NCI-H524 (cell line): ENCODE measurements around the gene RAX.

Experiments
- DNase-seq, 2 experiments: peaks; one replicate each; lab custom pipeline; 2025; lab: John Stamatoyannopoulos, UW

The RAX gene

GRCh38 chr18:59246796-59247195 lies 26.5 kb downstream of the RAX start:
- no peak for DNase-seq

GRCh38 chr18:59242906-59243305 lies 30.3 kb downstream of the RAX start:
- no peak for DNase-seq

GRCh38 chr18:59239642-59240041 lies 33.6 kb downstream of the RAX start:
- DNase-seq, result no peak

- DNase-seq, result peak in 1 of 2 experiments; percentile 48
Observed at GRCh38 chr18:59238385-59238784, 34.9 kb downstream of the RAX start.

- DNase-seq, result no peak
Observed at GRCh38 chr18:59233017-59233410, 40.2 kb downstream of the RAX start.

GRCh38 chr18:59232309-59233016 lies 40.8 kb downstream of the RAX start:
- DNase-seq, result peak in 1 of 2 experiments; percentile 7

- no peak for DNase-seq
Observed at GRCh38 chr18:59231877-59232276, 41.4 kb downstream of the RAX start.

GRCh38 chr18:59231114-59231513 lies 42.1 kb downstream of the RAX start:
- DNase-seq, result no peak

GRCh38 chr18:59229701-59230443 lies 43.4 kb downstream of the RAX start:
- DNase-seq, result no peak

GRCh38 chr18:59229191-59229590 lies 44.1 kb downstream of the RAX start:
- no peak for DNase-seq

GRCh38 chr18:59228351-59228750 lies 44.9 kb downstream of the RAX start:
- no peak for DNase-seq

GRCh38 chr18:59222341-59222740 lies 50.9 kb downstream of the RAX start:
- DNase-seq, result no peak

- peak in 1 of 2 experiments; percentile 42 for DNase-seq
Observed at GRCh38 chr18:59220784-59221765, 52.2 kb downstream of the RAX start.

- DNase-seq, result peak in 1 of 2 experiments; percentile 42
Observed at GRCh38 chr18:59220164-59220783, 53.0 kb downstream of the RAX start.

- peak; percentile 17 to 18 for DNase-seq
Observed at GRCh38 chr18:59219672-59220163, 53.5 kb downstream of the RAX start, which contains the start of gene GRP. TSS of gene GRP (plus strand) at chr18:59220158. CDS start at chr18:59220266, 108 bp downstream.

- no peak for DNase-seq
Observed at GRCh38 chr18:59218018-59218417, 55.2 kb downstream of the RAX start.
